ENCODE data around the gene B3GALNT2.

The B3GALNT2 gene

GRCh38 chr1:235511470-235512240, 7.4 kb upstream of the B3GALNT2 start:
- TF ChIP-seq CTCF (conservative IDR thresholded peaks at IDR 0.05; ENCODE audit: low read depth, low read length), result no peak
- H4K20me1 ChIP-seq (ENCODE audit: insufficient read depth), result no peaks in the 10 kb centered on the region
- no peak overlapping the region for H3K27ac ChIP-seq
- no peaks in the 10 kb centered on the region for H3K36me3 ChIP-seq (ENCODE audit: insufficient read depth)
- H3K4me2 ChIP-seq, result no peak overlapping the region
- H3K27me3 ChIP-seq (ENCODE audit: insufficient read depth, low read depth), result no peaks in the 10 kb centered on the region
- no peak overlapping the region for H2AFZ ChIP-seq (ENCODE audit: low read depth)
- H3K79me2 ChIP-seq (ENCODE audit: insufficient read depth, low read depth), result no peaks in the 10 kb centered on the region
- H3K4me1 ChIP-seq (ENCODE audit: low read depth, poor library complexity, severe bottlenecking), result peaks cover 6% of the 10 kb centered on the region
- no peak overlapping the region for H3K4me3 ChIP-seq (IDR thresholded peaks at IDR 0.05; ENCODE audit: insufficient read depth, low read depth, low read length)
- no peak overlapping the region for H3K9ac ChIP-seq

- peaks cover 6% of the 10 kb centered on the region for H3K4me1 ChIP-seq (ENCODE audit: low read depth, poor library complexity, severe bottlenecking)
- H2AFZ ChIP-seq (ENCODE audit: low read depth), result no peak overlapping the region
- H3K79me2 ChIP-seq (ENCODE audit: insufficient read depth, low read depth), result no peaks in the 10 kb centered on the region
- no peak overlapping the region for H3K27ac ChIP-seq
- H3K9ac ChIP-seq, result no peak overlapping the region
- H3K4me2 ChIP-seq, result no peak overlapping the region
- no peaks in the 10 kb centered on the region for H3K27me3 ChIP-seq (ENCODE audit: insufficient read depth, low read depth)
- no peaks in the 10 kb centered on the region for H4K20me1 ChIP-seq (ENCODE audit: insufficient read depth)
- TF ChIP-seq CTCF (conservative IDR thresholded peaks at IDR 0.05; ENCODE audit: low read depth, low read length), result no peak
- no peak overlapping the region for H3K4me3 ChIP-seq (IDR thresholded peaks at IDR 0.05; ENCODE audit: insufficient read depth, low read depth, low read length)
- no peaks in the 10 kb centered on the region for H3K36me3 ChIP-seq (ENCODE audit: insufficient read depth)
These were observed 6.6 kb upstream of the B3GALNT2 start for GRCh38 chr1:235510823-235511222.

GRCh38 chr1:235507623-235508022, 3.4 kb upstream of the B3GALNT2 start:
- Histone ChIP-seq H3K4me2 (no peak overlapping the region), H3K4me3 (IDR thresholded peaks at IDR 0.05; ENCODE audit: insufficient read depth, low read depth, low read length) (no peak overlapping the region), H2AFZ (ENCODE audit: low read depth) (no peak overlapping the region), H3K4me1 (ENCODE audit: low read depth, poor library complexity, severe bottlenecking) (peaks cover 9% of the 10 kb centered on the region), H3K27me3 (ENCODE audit: insufficient read depth, low read depth) (no peaks in the 10 kb centered on the region), H3K79me2 (ENCODE audit: insufficient read depth, low read depth) (peaks cover 10% of the 10 kb centered on the region), H4K20me1 (ENCODE audit: insufficient read depth) (no peaks in the 10 kb centered on the region), H3K27ac (no peak overlapping the region), H3K9ac (no peak overlapping the region), H3K36me3 (ENCODE audit: insufficient read depth) (no peaks in the 10 kb centered on the region)
- no peak for TF ChIP-seq CTCF (conservative IDR thresholded peaks at IDR 0.05; ENCODE audit: low read depth, low read length)

- H3K27me3 ChIP-seq (ENCODE audit: insufficient read depth, low read depth), result no peaks in the 10 kb centered on the region
- peaks cover 4% of the 10 kb centered on the region; the same call in 1 of the 2 replicates for H4K20me1 ChIP-seq (ENCODE audit: insufficient read depth)
- H3K9ac ChIP-seq, result peak overlapping the region; percentile 100
- peak overlapping the region; percentile 100 for H3K27ac ChIP-seq
- H3K4me2 ChIP-seq, result peak overlapping the region; percentile 79
- no peaks in the 10 kb centered on the region for H3K36me3 ChIP-seq (ENCODE audit: insufficient read depth)
- peaks cover 31% of the 10 kb centered on the region for H3K4me1 ChIP-seq (ENCODE audit: low read depth, poor library complexity, severe bottlenecking)
- H3K79me2 ChIP-seq (ENCODE audit: insufficient read depth, low read depth), result peaks cover 39% of the 10 kb centered on the region
- H2AFZ ChIP-seq (ENCODE audit: low read depth), result peak overlapping the region; percentile 88
- TF ChIP-seq CTCF (conservative IDR thresholded peaks at IDR 0.05; ENCODE audit: low read depth, low read length), result peak; percentile 93
- H3K4me3 ChIP-seq (IDR thresholded peaks at IDR 0.05; ENCODE audit: insufficient read depth, low read depth, low read length), result peak overlapping the region; percentile 79
These were observed 406 bp upstream of the B3GALNT2 start for GRCh38 chr1:235504494-235505222.

Measured in KMS-11 (cell line).